Sigmoid colon (tissue), 4 donors: ENCODE data around the gene CAMTA1.

ENCODE experiments used
- POLR2A ChIP-seq, 2 donors: fragments of 450-650 bp; IDR thresholded peaks; one replicate each; pipeline ENCODE4 v1.6.1; 2016; ENCODE audit warnings: antibody characterized with exemption in 2 of 2, mild to moderate bottlenecking in 2 of 2, moderate library complexity in 2 of 2
- POLR2AphosphoS5 ChIP-seq, 4 donors: sonication (generic); formaldehyde crosslinking; IDR thresholded peaks; one replicate each; pipeline ENCODE4 v1.6.1; 2017; ENCODE audit warnings: antibody characterized with exemption in 4 of 4
- TF ChIP-seq, protein P1 (sequence below), 4 experiments: fragments of 450-650 bp in 3 of 4; fragments of 200-600 bp in 1 of 4; IDR thresholded peaks; one replicate each; pipeline ENCODE4 v1.5.1; 2016 to 2019; ENCODE audit warnings: antibody characterized with exemption in 4 of 4, mild to moderate bottlenecking in 3 of 4, moderate library complexity in 2 of 4

GRCh38 chr1:7110321-7110720 is 325.1 kb downstream of the CAMTA1 start:
- TF ChIP-seq, protein P1, sequence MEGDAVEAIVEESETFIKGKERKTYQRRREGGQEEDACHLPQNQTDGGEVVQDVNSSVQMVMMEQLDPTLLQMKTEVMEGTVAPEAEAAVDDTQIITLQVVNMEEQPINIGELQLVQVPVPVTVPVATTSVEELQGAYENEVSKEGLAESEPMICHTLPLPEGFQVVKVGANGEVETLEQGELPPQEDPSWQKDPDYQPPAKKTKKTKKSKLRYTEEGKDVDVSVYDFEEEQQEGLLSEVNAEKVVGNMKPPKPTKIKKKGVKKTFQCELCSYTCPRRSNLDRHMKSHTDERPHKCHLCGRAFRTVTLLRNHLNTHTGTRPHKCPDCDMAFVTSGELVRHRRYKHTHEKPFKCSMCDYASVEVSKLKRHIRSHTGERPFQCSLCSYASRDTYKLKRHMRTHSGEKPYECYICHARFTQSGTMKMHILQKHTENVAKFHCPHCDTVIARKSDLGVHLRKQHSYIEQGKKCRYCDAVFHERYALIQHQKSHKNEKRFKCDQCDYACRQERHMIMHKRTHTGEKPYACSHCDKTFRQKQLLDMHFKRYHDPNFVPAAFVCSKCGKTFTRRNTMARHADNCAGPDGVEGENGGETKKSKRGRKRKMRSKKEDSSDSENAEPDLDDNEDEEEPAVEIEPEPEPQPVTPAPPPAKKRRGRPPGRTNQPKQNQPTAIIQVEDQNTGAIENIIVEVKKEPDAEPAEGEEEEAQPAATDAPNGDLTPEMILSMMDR (IDR thresholded peaks at IDR 0.05) = no peak
- TF ChIP-seq POLR2AphosphoS5 (IDR thresholded peaks at IDR 0.05) (no peak), POLR2A (IDR thresholded peaks at IDR 0.05) (no peak)
